K562 (cell line): ENCODE results near the gene FAM149A. TPM values are rescaled to one million over a fixed set of nuclear protein-coding genes. Genes with fewer than 3 reads are reported as not detected.

ENCODE experiments used
- ATAC-seq: fragments of 200-7000 bp; cut with Tn5 transposase; 3 replicates; pipeline ENCODE4 v1.9.1; 2020; ENCODE audit warnings: moderate library complexity
- BruUV-seq: library from RNA; stranded (reverse); fragments of 400-500 nt; replicated peaks from 2 replicates; lab custom pipeline; 2021; lab: Mats Ljungman, UMichigan
- CTCF ChIA-PET: fragments of 300-600 bp; formaldehyde crosslinking; extraction: SDS; loops from one replicate; lab custom pipeline; 2021; ENCODE audit warnings: low intra/inter-chr PET ratio; lab: Yijun Ruan, JAX
- POLR2A ChIA-PET: fragments of 300-600, 350-650 bp; sonication (Branson Sonifier 250); formaldehyde crosslinking; extraction: SDS; loops from one replicate; lab custom pipeline; 2021; ENCODE audit warnings: antibody characterized with exemption, inconsistent platforms; lab: Yijun Ruan, JAX
- DNase-seq, 4 experiments: peaks; one replicate each; pipeline versions ENCODE4 v3.0.0 to v3.0.0-alpha.2; 2011 to 2018; ENCODE audit warnings: low spot score in 3 of 4, mixed read lengths in 3 of 4; ENCODE audit errors: extremely low read depth in 1 of 4
- FAIRE-seq: peaks from 2 replicates; lab custom pipeline; 2011; peaks lifted over from hg19 to GRCh38; lab: Jason Lieb, UNC
- H2AFZ ChIP-seq: 2 replicates; pipeline ENCODE4 v1.6.0; 2011; ENCODE audit warnings: low read depth, low read length, control low read depth, inconsistent platforms
- H3K27ac ChIP-seq: fragments of 200-600 bp; 3 replicates; pipeline ENCODE4 v1.8.0; 2011; ENCODE audit warnings: low read depth, mild to moderate bottlenecking, control low read depth, inconsistent platforms, low read length, moderate library complexity, mixed read lengths; ENCODE audit errors: extremely low read depth
- H3K27me3 ChIP-seq, 2 experiments: fragments of 300-600 bp in 1 of 2; 2 replicates in 1 of 2; 3 replicates in 1 of 2; pipeline versions ENCODE4 v1.6.0 to v1.8.0; 2011; ENCODE audit warnings: inconsistent platforms in 2 of 2, low read length in 2 of 2, mild to moderate bottlenecking in 1 of 2, mixed read lengths in 1 of 2, moderate library complexity in 1 of 2; ENCODE audit not compliant: control insufficient read depth in 2 of 2, insufficient read depth in 2 of 2
- H3K36me3 ChIP-seq: fragments of 300-600 bp; 3 replicates; pipeline ENCODE4 v1.8.0; 2011; ENCODE audit warnings: mild to moderate bottlenecking, low read length, inconsistent platforms; ENCODE audit not compliant: control insufficient read depth, insufficient read depth
- H3K4me1 ChIP-seq, 2 experiments: fragments of 200-600 bp in 1 of 2; replicated peaks in 1 of 2; 2 replicates in 1 of 2; 3 replicates in 1 of 2; pipeline versions ENCODE4 v1.5.1 to v1.8.0; 2011; ENCODE audit warnings: inconsistent platforms in 2 of 2, low read length in 2 of 2, mild to moderate bottlenecking in 1 of 2, mixed read lengths in 1 of 2, moderate library complexity in 1 of 2; ENCODE audit not compliant: control insufficient read depth in 2 of 2, insufficient read depth in 2 of 2
- H3K4me2 ChIP-seq: 2 replicates; pipeline ENCODE4 v1.6.1; 2011; ENCODE audit warnings: low read length, control low read depth, inconsistent platforms, mixed read lengths; ENCODE audit not compliant: insufficient read depth
- H3K4me3 ChIP-seq: fragments of 200-600 bp; sonication (generic), shearing (Covaris generic); 2 replicates; pipeline ENCODE4 v1.5.1; 2016; ENCODE audit warnings: control low read depth, inconsistent platforms
- H3K79me2 ChIP-seq: fragments of 200-600 bp; 3 replicates; pipeline ENCODE4 v1.8.0; 2011; ENCODE audit warnings: low read length, inconsistent platforms; ENCODE audit not compliant: control insufficient read depth, insufficient read depth
- H3K9ac ChIP-seq, 2 experiments: 2 replicates each; pipeline versions ENCODE4 v1.6.0 to v1.6.1; 2011; ENCODE audit warnings: low read depth in 2 of 2, low read length in 2 of 2, control low read depth in 1 of 2, inconsistent platforms in 1 of 2, mild to moderate bottlenecking in 1 of 2, mixed read lengths in 1 of 2; ENCODE audit not compliant: insufficient read depth in 1 of 2
- H3K9me1 ChIP-seq: one replicate; pipeline ENCODE4 v1.6.0; 2011; ENCODE audit warnings: inconsistent platforms, mild to moderate bottlenecking, low read length, moderate library complexity; ENCODE audit not compliant: control insufficient read depth, insufficient read depth
- H3K9me3 ChIP-seq: replicated peaks from 2 replicates; pipeline ENCODE4 v1.5.1; 2011; ENCODE audit warnings: low read depth, low read length, inconsistent platforms; ENCODE audit not compliant: control insufficient read depth, insufficient read depth
- H4K20me1 ChIP-seq: replicated peaks from 2 replicates; pipeline ENCODE4 v1.6.1; 2011; ENCODE audit warnings: low read length, inconsistent platforms, mixed read lengths; ENCODE audit not compliant: control insufficient read depth, insufficient read depth
- CEBPB ChIP-seq: fragments of 450-650 bp; IDR thresholded peaks from 2 replicates; pipeline ENCODE4 v1.6.1; 2016; ENCODE audit warnings: missing genetic modification characterization, missing compliant biosample characterization
- CEBPG ChIP-seq, 3 experiments: fragments of 200-800 bp in 1 of 3; sonication (Bioruptor generic) in 1 of 3; sonication (generic) in 1 of 3; formaldehyde crosslinking in 1 of 3; IDR thresholded peaks in 2 of 3; conservative IDR thresholded peaks in 1 of 3; 2 replicates each; pipeline versions ENCODE4 v1.6.1 to v1.8.0; 2016 to 2022; ENCODE audit warnings: missing compliant biosample characterization in 2 of 3, missing genetic modification characterization in 2 of 3, mild to moderate bottlenecking in 1 of 3, missing genetic modification reagents in 1 of 3
- ILF3 ChIP-seq: fragments of 450-650 bp; IDR thresholded peaks from 2 replicates; pipeline ENCODE4 v1.6.1; 2018; ENCODE audit warnings: antibody characterized with exemption, mild to moderate bottlenecking, moderate library complexity, borderline replicate concordance
- MAFK ChIP-seq: IDR thresholded peaks from 2 replicates; pipeline ENCODE4 v1.6.1; 2011; ENCODE audit warnings: low read length, improper control_type of control experiment
- MXI1 ChIP-seq: IDR thresholded peaks from 2 replicates; pipeline ENCODE4 v1.6.1; 2011; ENCODE audit warnings: low read depth, mild to moderate bottlenecking, improper control_type of control experiment, low read length
- REST ChIP-seq, 2 experiments: fragments of 450-650 bp; formaldehyde crosslinking in 1 of 2; IDR thresholded peaks; 2 replicates each; pipeline versions ENCODE4 v1.4.0 to v1.6.1; 2014 to 2020; ENCODE audit warnings: mild to moderate bottlenecking in 2 of 2, borderline replicate concordance in 1 of 2, low read depth in 1 of 2
- WGBS: fragments of 100-300 bp; shearing (Covaris generic); methylation state at CpG from one replicate; pipeline ENCODE4 v1.1.6; 2016; ENCODE audit warnings: low coverage, mixed read lengths; ENCODE audit not compliant: insufficient coverage; ENCODE audit errors: missing lambda C conversion rate; 5-methylcytosine and 5-hydroxymethylcytosine counted together
- in situ Hi-C: fragments of 300-500 bp; cut with MboI; formaldehyde crosslinking; loops from 4 replicates; pipeline ENCODE4 v1.15.0; 2018; ENCODE audit warnings: inconsistent platforms, mixed read lengths
- intact Hi-C: fragments of 100-400 bp; cut with micrococcal nuclease; formaldehyde crosslinking; loops from 2 replicates; pipeline ENCODE4 v1.14.2; 2022
- polyA plus RNA-seq, 8 experiments: library from polyadenylated mRNA; depleted of rRNA in 4 of 8; stranded (reverse) in 5 of 8; unstranded in 3 of 8; fragments of >200 nt; fragmentation: Nextera tagmentation in 2 of 8; fragmentation: Illumina TruSeq in 1 of 8; extraction: Ambion mirVana in 2 of 8; extraction: Trizol in 1 of 8; gene quantifications; 2 replicates each; pipeline versions ENCODE4 v1.2.1 to v1.2.3, GENCODE V29; 2011 to 2014; ENCODE audit warnings: inconsistent platforms in 1 of 8, missing spikeins in 1 of 8
- total RNA-seq, 7 experiments: library from RNA; depleted of rRNA in 6 of 7; stranded (reverse); fragments of >200 nt in 6 of 7; fragmentation: Illumina TruSeq in 2 of 7; extraction: Trizol in 2 of 7; gene quantifications; 2 replicates each; pipeline versions ENCODE4 v1.2.1 to v1.2.3, GENCODE V29; 2011 to 2021; ENCODE audit warnings: low replicate concordance in 1 of 7

Gene FAM149A
- total and polyA plus RNA-seq, 9 of the 15 experiments (the other 6 are each of a cell fraction or from before 2014, with no cell fraction given): not detected

GRCh38 chr4:186116697-186117096, 12.2 kb downstream of the FAM149A start:
- Histone ChIP-seq H4K20me1 (no peaks in the 10 kb centered on the region), H3K36me3 (no peaks in the 10 kb centered on the region), H3K4me2 (no peak overlapping the region), H3K9me1 (no peaks in the 10 kb centered on the region), H3K27ac (no peak overlapping the region), H3K4me1 (no peaks in the 10 kb centered on the region), H2AFZ (no peak overlapping the region), H3K27me3 (peaks cover 14 to 15% of the 10 kb centered on the region in 2 experiments), H3K79me2 (no peaks in the 10 kb centered on the region), H3K4me3 (no peak overlapping the region), H3K9me3 (no peaks in the 10 kb centered on the region), H3K9ac (no peak overlapping the region)
- TF ChIP-seq CEBPB (tag): peak; percentile 75
- no peak for TF ChIP-seq CEBPG (CRISPR knock-in tag; IDR thresholded peaks at IDR 0.05)
- peak; percentile 25 to 90; a peak in 2 of 4 replicates for TF ChIP-seq CEBPG (tag; conservative IDR thresholded peaks at IDR 0.05 in 1 of 2, IDR thresholded peaks at IDR 0.05 in 1 of 2)
- no peak for TF ChIP-seq MXI1
- POLR2A ChIA-PET: no interaction called here
- no TSS peak for BruUV-seq
- WGBS: 5% methylated on average over 2 of the region's 2 CpGs
- FAIRE-seq: no peak
- DNase-seq: no peak
- no peak for ATAC-seq
- in situ Hi-C loops: no loop called here
- CTCF ChIA-PET: no interaction called here
- intact Hi-C loops: no loop called here

- Histone ChIP-seq H3K4me3 (no peak overlapping the region), H2AFZ (no peak overlapping the region), H3K79me2 (no peaks in the 10 kb centered on the region), H3K4me1 (no peaks in the 10 kb centered on the region), H3K9me3 (no peaks in the 10 kb centered on the region), H3K4me2 (no peak overlapping the region), H3K27ac (no peak overlapping the region), H3K27me3 (peaks cover 14 to 15% of the 10 kb centered on the region in 2 experiments), H4K20me1 (no peaks in the 10 kb centered on the region), H3K9ac (no peak overlapping the region), H3K9me1 (no peaks in the 10 kb centered on the region), H3K36me3 (no peaks in the 10 kb centered on the region)
- in situ Hi-C loops (no loop called here), intact Hi-C loops (no loop called here)
- CTCF ChIA-PET: no interaction called here
- POLR2A ChIA-PET: no interaction called here
- 0% methylated on average over 7 of the region's 7 CpGs for WGBS
- no peak for FAIRE-seq
- ATAC-seq: no peak
- no TSS peak for BruUV-seq
- no peak for DNase-seq
- TF ChIP-seq ILF3: no peak
- no peak for TF ChIP-seq REST (IDR thresholded peaks at IDR 0.05; ENCODE audit: borderline replicate concordance)
- no peak for TF ChIP-seq REST (CRISPR knock-in tag; IDR thresholded peaks at IDR 0.05; ENCODE audit: low read depth)
- no peak for TF ChIP-seq MAFK
Measured at GRCh38 chr4:186118582-186118981, 14.1 kb downstream of the FAM149A start.
